OCI-LY1 (cell line): ENCODE results near the gene HELQ.
A peak's percentile ranks its signal among the peaks of the same experiment; 100 is the strongest.

Experiments
- H2AFZ ChIP-seq: fragments of 200-600 bp; sonication (generic), shearing (Covaris generic); 2 replicates; pipeline ENCODE4 v1.6.0; 2014; ENCODE audit warnings: antibody characterized with exemption, mild to moderate bottlenecking, low read length
- H3F3A ChIP-seq: fragments of 200-600 bp; sonication (generic), shearing (Covaris generic); 2 replicates; pipeline ENCODE4 v1.6.0; 2014; ENCODE audit warnings: mild to moderate bottlenecking, antibody characterized with exemption, low read length, moderate library complexity; ENCODE audit not compliant: insufficient read depth
- H3K27ac ChIP-seq: fragments of 200-600 bp; sonication (generic); 2 replicates; pipeline ENCODE4 v1.5.1; 2014; ENCODE audit warnings: low read length, mixed run types, mild to moderate bottlenecking, low read depth; ENCODE audit not compliant: poor library complexity, severe bottlenecking
- H3K27me3 ChIP-seq: fragments of 200-600 bp; sonication (generic); 2 replicates; pipeline ENCODE4 v1.6.0; 2014; ENCODE audit warnings: antibody characterized with exemption, mild to moderate bottlenecking, low read length, moderate library complexity; ENCODE audit not compliant: insufficient read depth
- H3K36me3 ChIP-seq: fragments of 200-600 bp; sonication (generic); 2 replicates; pipeline ENCODE4 v1.6.1; 2014; ENCODE audit warnings: mild to moderate bottlenecking, antibody characterized with exemption, low read length, moderate library complexity, mixed read lengths; ENCODE audit not compliant: insufficient read depth
- H3K4me1 ChIP-seq: fragments of 200-600 bp; sonication (generic); 2 replicates; pipeline ENCODE4 v1.5.1; 2014; ENCODE audit warnings: mild to moderate bottlenecking, low read length, moderate library complexity; ENCODE audit not compliant: insufficient read depth, severe bottlenecking
- H3K4me2 ChIP-seq: fragments of 200-600 bp; sonication (generic), shearing (Covaris generic); 2 replicates; pipeline ENCODE4 v1.6.1; 2014; ENCODE audit warnings: low read length
- H3K4me3 ChIP-seq: fragments of 200-600 bp; sonication (generic); 2 replicates; pipeline ENCODE4 v1.5.1; 2014; ENCODE audit warnings: low read length, low read depth, mild to moderate bottlenecking, mixed read lengths; ENCODE audit not compliant: poor library complexity, severe bottlenecking
- H3K79me2 ChIP-seq: fragments of 200-600 bp; shearing (Covaris generic); 2 replicates; pipeline ENCODE4 v1.6.1; 2016; ENCODE audit warnings: mixed run types, low read length, mixed read lengths; ENCODE audit not compliant: insufficient read depth
- H3K9ac ChIP-seq: fragments of 200-600 bp; sonication (generic), shearing (Covaris generic); 2 replicates; pipeline ENCODE4 v1.6.1; 2014; ENCODE audit warnings: mild to moderate bottlenecking, low read length, mixed read lengths
- H3K9me2 ChIP-seq: fragments of 200-600 bp; sonication (generic), shearing (Covaris generic); 2 replicates; pipeline ENCODE4 v1.6.1; 2014; ENCODE audit warnings: low read depth, mild to moderate bottlenecking, low read length, mixed read lengths
- H3K9me3 ChIP-seq: fragments of 200-600 bp; shearing (Covaris generic); 2 replicates; pipeline ENCODE4 v1.6.1; 2014; ENCODE audit warnings: low read length, mixed read lengths
- H4K20me1 ChIP-seq: fragments of 200-600 bp; sonication (generic), shearing (Covaris generic); 2 replicates; pipeline ENCODE4 v1.6.0; 2016; ENCODE audit warnings: mild to moderate bottlenecking, low read length; ENCODE audit not compliant: insufficient read depth
- EZH2 ChIP-seq: fragments of 200-600 bp; sonication (generic), shearing (Covaris generic); IDR thresholded peaks from 2 replicates; pipeline ENCODE4 v1.8.0; 2017; ENCODE audit warnings: borderline replicate concordance, mixed run types, mild to moderate bottlenecking, antibody characterized with exemption, low read length, moderate library complexity, mixed read lengths
- TF ChIP-seq, protein P1 (sequence below): fragments of 200-600 bp; sonication (generic), shearing (Covaris generic); IDR thresholded peaks from 2 replicates; pipeline ENCODE4 v1.5.1; 2017; ENCODE audit warnings: mild to moderate bottlenecking, antibody characterized with exemption, low read length, moderate library complexity, mixed read lengths

Gene HELQ

GRCh38 chr4:83455281-83456183, at the start of gene HELQ, which contains the start of gene MRPS18C:
HELQ (minus strand) TSS chr4:83455823; CDS start chr4:83455693, 130 bp downstream.
MRPS18C (plus strand) TSS chr4:83456058; CDS start chr4:83456078, 20 bp downstream.
- Histone ChIP-seq H3K4me1 (peaks cover 32% of the 10 kb centered on the region), H2AFZ (no peak within 1 kb of the TSS; the same call in 1 of the 2 replicates), H3K9me2 (no peaks in the 10 kb centered on the region), H3K27me3 (no peaks in the 10 kb centered on the region), H3K9me3 (no peaks in the 10 kb centered on the region), H3K36me3 (peaks cover 49% of the 10 kb centered on the region), H3K27ac (peak within 1 kb of the TSS; percentile 55), H3K9ac (peak within 1 kb of the TSS; percentile 93), H4K20me1 (no peaks in the 10 kb centered on the region), H3K4me2 (peak within 1 kb of the TSS; percentile 97), H3K79me2 (peaks cover 26% of the 10 kb centered on the region), H3F3A (no peaks in the 10 kb centered on the region), H3K4me3 (peak within 1 kb of the TSS; percentile 91)
- TF ChIP-seq, protein P1, sequence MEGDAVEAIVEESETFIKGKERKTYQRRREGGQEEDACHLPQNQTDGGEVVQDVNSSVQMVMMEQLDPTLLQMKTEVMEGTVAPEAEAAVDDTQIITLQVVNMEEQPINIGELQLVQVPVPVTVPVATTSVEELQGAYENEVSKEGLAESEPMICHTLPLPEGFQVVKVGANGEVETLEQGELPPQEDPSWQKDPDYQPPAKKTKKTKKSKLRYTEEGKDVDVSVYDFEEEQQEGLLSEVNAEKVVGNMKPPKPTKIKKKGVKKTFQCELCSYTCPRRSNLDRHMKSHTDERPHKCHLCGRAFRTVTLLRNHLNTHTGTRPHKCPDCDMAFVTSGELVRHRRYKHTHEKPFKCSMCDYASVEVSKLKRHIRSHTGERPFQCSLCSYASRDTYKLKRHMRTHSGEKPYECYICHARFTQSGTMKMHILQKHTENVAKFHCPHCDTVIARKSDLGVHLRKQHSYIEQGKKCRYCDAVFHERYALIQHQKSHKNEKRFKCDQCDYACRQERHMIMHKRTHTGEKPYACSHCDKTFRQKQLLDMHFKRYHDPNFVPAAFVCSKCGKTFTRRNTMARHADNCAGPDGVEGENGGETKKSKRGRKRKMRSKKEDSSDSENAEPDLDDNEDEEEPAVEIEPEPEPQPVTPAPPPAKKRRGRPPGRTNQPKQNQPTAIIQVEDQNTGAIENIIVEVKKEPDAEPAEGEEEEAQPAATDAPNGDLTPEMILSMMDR = peak; percentile 20; the same call in 1 of the 2 replicates
- TF ChIP-seq EZH2 = no peak

- Histone ChIP-seq H3K9me2 (no peaks in the 10 kb centered on the region), H3K4me3 (no peak overlapping the region), H4K20me1 (no peaks in the 10 kb centered on the region), H2AFZ (peak overlapping the region; percentile 0; the same call in 1 of the 2 replicates), H3K79me2 (no peaks in the 10 kb centered on the region), H3K9me3 (no peaks in the 10 kb centered on the region), H3K36me3 (no peaks in the 10 kb centered on the region; the same call in 1 of the 2 replicates), H3K4me2 (no peak overlapping the region), H3F3A (no peaks in the 10 kb centered on the region), H3K4me1 (no peaks in the 10 kb centered on the region), H3K27ac (no peak overlapping the region), H3K27me3 (no peaks in the 10 kb centered on the region), H3K9ac (no peak overlapping the region)
- TF ChIP-seq, protein P1 = no peak
- no peak for TF ChIP-seq EZH2
Measured at GRCh38 chr4:83504996-83505395, 49.4 kb upstream of the HELQ start.

- no peak overlapping the region for H3K4me2 ChIP-seq
- no peak overlapping the region for H3K4me3 ChIP-seq
- H3K9ac ChIP-seq = no peak overlapping the region
- no peaks in the 10 kb centered on the region for H3K4me1 ChIP-seq
- H3K9me2 ChIP-seq = no peaks in the 10 kb centered on the region
- H3F3A ChIP-seq = no peaks in the 10 kb centered on the region
- no peaks in the 10 kb centered on the region for H3K79me2 ChIP-seq
- no peaks in the 10 kb centered on the region for H3K9me3 ChIP-seq
- no peak overlapping the region for H3K27ac ChIP-seq
- H3K27me3 ChIP-seq = no peaks in the 10 kb centered on the region
- H4K20me1 ChIP-seq = no peaks in the 10 kb centered on the region
- H3K36me3 ChIP-seq = no peaks in the 10 kb centered on the region
- TF ChIP-seq EZH2 = no peak
- TF ChIP-seq, protein P1 = no peak
- peak overlapping the region; percentile 25; the same call in 1 of the 2 replicates for H2AFZ ChIP-seq
Measured at GRCh38 chr4:83504503-83504902, 48.9 kb upstream of the HELQ start.
